Measurements from ENCODE around the gene INHBE.

- TF ChIP-seq CTCF (IDR thresholded peaks at IDR 0.05) (no peak), SP1 (CRISPR knock-in tag; conservative IDR thresholded peaks at IDR 0.05) (no peak), GABPB1 (CRISPR knock-in tag; IDR thresholded peaks at IDR 0.05) (no peak), GRHL2 (CRISPR knock-in tag; IDR thresholded peaks at IDR 0.05; ENCODE audit: insufficient replicate concordance, severe bottlenecking) (no peak), MYBL2 (CRISPR knock-in tag; IDR thresholded peaks at IDR 0.05) (no peak)
Observed at GRCh38 chr12:57491393-57492280, 36.5 kb downstream of the INHBE start.
